Activated T-cell treated with anti-CD3 and anti-CD28 coated beads, Interleukin-2, amount 50 U/mL, for 24 hours (primary cell): ENCODE data around the gene AHCYL2.
"Not testable (repeated sequence)": the region's sequence is repeated elsewhere in the genome, so short reads cannot be mapped to it uniquely, and the experiment has no call there.

Experiments
- DNase-seq: peaks from one replicate; pipeline ENCODE4 v3.0.0-alpha.2; 2020
- H3K27ac Mint-ChIP-seq: 2 replicates; pipeline ENCODE4 v1.8.0; 2020; ENCODE audit warnings: mild to moderate bottlenecking, mixed read lengths
- H3K27me3 Mint-ChIP-seq: 2 replicates; pipeline ENCODE4 v1.8.0; 2020; ENCODE audit warnings: mixed read lengths
- H3K36me3 Mint-ChIP-seq: 2 replicates; pipeline ENCODE4 v1.8.0; 2020; ENCODE audit warnings: low read depth, mixed read lengths
- H3K4me1 Mint-ChIP-seq: 2 replicates; pipeline ENCODE4 v1.8.0; 2020; ENCODE audit warnings: low read depth, mixed read lengths
- H3K4me3 Mint-ChIP-seq: 2 replicates; pipeline ENCODE4 v1.8.0; 2020; ENCODE audit warnings: mild to moderate bottlenecking, moderate library complexity, mixed read lengths
- H3K9me3 Mint-ChIP-seq: 2 replicates; pipeline ENCODE4 v1.8.0; 2020; ENCODE audit warnings: mixed read lengths

AHCYL2 gene

GRCh38 chr7:129433847-129434674, 209.2 kb downstream of the AHCYL2 start, which contains the start of gene STRIP2:
Gene STRIP2, plus strand, starts transcription at chr7:129434432. Its CDS starts 41 bp downstream, at chr7:129434473.
- H3K4me3 Mint-ChIP-seq, result peak within 1 kb of the TSS; percentile 91
- peaks cover 46% of the 10 kb centered on the region for H3K4me1 Mint-ChIP-seq
- peak; percentile 95 for DNase-seq
- H3K9me3 Mint-ChIP-seq, result no peaks in the 10 kb centered on the region
- H3K27ac Mint-ChIP-seq, result peak within 1 kb of the TSS; percentile 93
- H3K27me3 Mint-ChIP-seq, result peaks cover 9% of the 10 kb centered on the region
- H3K36me3 Mint-ChIP-seq, result peaks cover 39% of the 10 kb centered on the region

GRCh38 chr7:129434675-129435318, 210.0 kb downstream of the AHCYL2 start:
- peaks cover 46% of the 10 kb centered on the region for H3K36me3 Mint-ChIP-seq
- H3K4me3 Mint-ChIP-seq, result peak overlapping the region; percentile 91
- H3K4me1 Mint-ChIP-seq, result peaks cover 54% of the 10 kb centered on the region
- no peak for DNase-seq
- peak overlapping the region; percentile 93 for H3K27ac Mint-ChIP-seq
- no peaks in the 10 kb centered on the region for H3K9me3 Mint-ChIP-seq
- H3K27me3 Mint-ChIP-seq, result peaks cover 9% of the 10 kb centered on the region

DNA sequence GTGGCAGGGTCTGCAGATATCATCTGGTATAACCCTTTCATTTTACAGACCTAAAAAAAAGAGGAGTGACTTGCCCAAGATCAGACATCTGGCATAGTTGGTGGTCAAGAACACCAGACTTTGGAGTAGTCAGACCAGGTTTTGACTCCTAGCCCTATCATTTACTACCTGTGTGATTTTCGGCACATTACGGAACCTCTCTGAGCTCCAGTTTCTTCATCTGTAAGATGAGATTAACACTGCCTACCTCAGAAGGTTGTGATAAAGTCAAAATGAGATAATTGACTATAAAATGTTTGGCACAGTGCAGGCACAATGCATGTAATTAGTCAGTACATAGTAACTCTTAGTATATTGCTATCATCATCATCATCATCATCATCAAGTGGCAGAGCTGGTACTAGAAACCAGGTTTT, 210.6 kb downstream of the AHCYL2 start:
- Mint-ChIP-seq H3K36me3 (peaks cover 53% of the 10 kb centered on the region), H3K27ac (peak overlapping the region; percentile 93), H3K4me3 (peak overlapping the region; percentile 91), H3K27me3 (peaks cover 9% of the 10 kb centered on the region), H3K4me1 (peaks cover 60% of the 10 kb centered on the region), H3K9me3 (no peaks in the 10 kb centered on the region)
- DNase-seq, result no peak

- no peak for DNase-seq
- Mint-ChIP-seq H3K4me1 (peaks cover 65% of the 10 kb centered on the region), H3K9me3 (no peaks in the 10 kb centered on the region), H3K4me3 (peak overlapping the region; percentile 91), H3K27me3 (peaks cover 9% of the 10 kb centered on the region), H3K27ac (peak overlapping the region; percentile 93), H3K36me3 (peaks cover 62% of the 10 kb centered on the region)
Measured at GRCh38 chr7:129436335-129436923, 211.6 kb downstream of the AHCYL2 start.

- peak overlapping the region; percentile 91 for H3K4me3 Mint-ChIP-seq
Measured at GRCh38 chr7:129437190-129437589, 212.4 kb downstream of the AHCYL2 start.

GRCh38 chr7:129438281-129438838, 213.5 kb downstream of the AHCYL2 start:
- Mint-ChIP-seq H3K27ac (peak overlapping the region; percentile 100), H3K9me3 (no peaks in the 10 kb centered on the region)

More at GRCh38 chr7:129437190-129437589, 212.4 kb downstream of the AHCYL2 start:
- Mint-ChIP-seq H3K4me1 (peaks cover 65% of the 10 kb centered on the region), H3K36me3 (peaks cover 68% of the 10 kb centered on the region), H3K9me3 (no peaks in the 10 kb centered on the region), H3K27me3 (peaks cover 9% of the 10 kb centered on the region), H3K27ac (peak overlapping the region; percentile 80)
- DNase-seq, result no peak

GRCh38 chr7:129438839-129439651, 214.2 kb downstream of the AHCYL2 start:
- no peaks in the 10 kb centered on the region for H3K9me3 Mint-ChIP-seq
- H3K27ac Mint-ChIP-seq, result peak overlapping the region; percentile 100
- H3K4me1 Mint-ChIP-seq, result peaks cover 54% of the 10 kb centered on the region
- H3K36me3 Mint-ChIP-seq, result peaks cover 82% of the 10 kb centered on the region
- peak overlapping the region; percentile 60 for H3K4me3 Mint-ChIP-seq
- peak; percentile 62 for DNase-seq
- H3K27me3 Mint-ChIP-seq, result no peaks in the 10 kb centered on the region

More at GRCh38 chr7:129438281-129438838, 213.5 kb downstream of the AHCYL2 start:
- peaks cover under 1% of the 10 kb centered on the region for H3K27me3 Mint-ChIP-seq
- H3K4me3 Mint-ChIP-seq, result peak overlapping the region; percentile 60
- DNase-seq, result peak; percentile 34
- H3K36me3 Mint-ChIP-seq, result peaks cover 79% of the 10 kb centered on the region
- H3K4me1 Mint-ChIP-seq, result peaks cover 60% of the 10 kb centered on the region

GRCh38 chr7:129439963-129440625, 215.3 kb downstream of the AHCYL2 start:
- H3K27me3 Mint-ChIP-seq, result no peaks in the 10 kb centered on the region
- peaks cover 53% of the 10 kb centered on the region for H3K4me1 Mint-ChIP-seq
- peaks cover 86% of the 10 kb centered on the region for H3K36me3 Mint-ChIP-seq
- no peak for DNase-seq
- H3K9me3 Mint-ChIP-seq, result no peaks in the 10 kb centered on the region
- peak overlapping the region; percentile 60 for H3K4me3 Mint-ChIP-seq
- H3K27ac Mint-ChIP-seq, result peak overlapping the region; percentile 100

GRCh38 chr7:129443612-129444011, 218.8 kb downstream of the AHCYL2 start:
- H3K4me3 Mint-ChIP-seq, result no peak overlapping the region
- peaks cover 93% of the 10 kb centered on the region for H3K36me3 Mint-ChIP-seq
- no peak for DNase-seq
- H3K4me1 Mint-ChIP-seq, result peaks cover 25% of the 10 kb centered on the region
- H3K9me3 Mint-ChIP-seq, result peaks cover 7% of the 10 kb centered on the region
- no peaks in the 10 kb centered on the region for H3K27me3 Mint-ChIP-seq
- H3K27ac Mint-ChIP-seq, result no peak overlapping the region

DNA sequence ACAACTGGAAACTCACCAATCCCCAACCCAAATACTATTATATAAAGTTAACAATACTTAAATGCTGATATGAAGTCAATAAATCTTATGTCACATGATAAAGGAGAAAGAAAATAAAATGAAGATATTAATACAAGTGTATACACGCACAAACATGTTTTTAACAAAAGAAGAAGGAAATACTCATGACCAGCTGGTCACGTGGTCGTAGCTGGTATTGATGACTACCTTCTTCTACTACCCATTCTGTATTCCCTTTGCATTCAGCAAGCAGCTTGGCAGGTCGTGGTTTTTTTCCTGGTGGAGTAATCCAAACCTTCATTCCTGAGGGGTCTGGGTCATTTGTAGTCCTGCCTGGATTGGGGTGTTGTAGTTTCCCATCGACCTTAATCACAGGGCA, 219.9 kb downstream of the AHCYL2 start:
- not testable (repeated sequence) for H3K27me3 Mint-ChIP-seq, H3K4me3 Mint-ChIP-seq, H3K27ac Mint-ChIP-seq, DNase-seq, H3K9me3 Mint-ChIP-seq
- H3K4me1 Mint-ChIP-seq, result peaks cover 15% of the 10 kb centered on the region
- H3K36me3 Mint-ChIP-seq, result peaks cover 97% of the 10 kb centered on the region

- H3K4me1 Mint-ChIP-seq, H3K27ac Mint-ChIP-seq, H3K4me3 Mint-ChIP-seq, H3K9me3 Mint-ChIP-seq, H3K27me3 Mint-ChIP-seq, DNase-seq: not testable (repeated sequence)
- peaks cover 95% of the 10 kb centered on the region for H3K36me3 Mint-ChIP-seq
Measured at GRCh38 chr7:129446925-129447324, 222.1 kb downstream of the AHCYL2 start.

DNA sequence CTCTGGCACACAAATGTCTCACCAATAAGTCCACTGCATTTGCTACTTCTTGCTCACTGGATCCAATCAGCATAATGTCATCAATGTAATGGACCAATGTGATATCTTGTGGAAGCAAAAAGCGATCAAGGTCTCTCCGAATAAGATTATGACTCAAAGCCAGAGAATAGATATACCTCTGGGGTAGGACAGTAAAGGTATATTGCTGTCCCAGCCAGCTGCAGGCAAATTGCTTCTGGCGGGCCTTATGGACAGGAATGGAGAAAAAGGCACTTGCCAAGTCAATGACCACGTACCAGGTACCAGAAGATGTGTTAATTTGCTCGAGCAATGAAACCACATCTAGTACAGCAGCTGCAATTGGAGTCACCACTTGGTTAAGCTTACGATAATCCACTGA, 222.6 kb downstream of the AHCYL2 start:
- H3K27me3 Mint-ChIP-seq, DNase-seq, H3K9me3 Mint-ChIP-seq, H3K4me1 Mint-ChIP-seq, H3K27ac Mint-ChIP-seq, H3K4me3 Mint-ChIP-seq: not testable (repeated sequence)
- H3K36me3 Mint-ChIP-seq, result peaks cover 95% of the 10 kb centered on the region

DNA sequence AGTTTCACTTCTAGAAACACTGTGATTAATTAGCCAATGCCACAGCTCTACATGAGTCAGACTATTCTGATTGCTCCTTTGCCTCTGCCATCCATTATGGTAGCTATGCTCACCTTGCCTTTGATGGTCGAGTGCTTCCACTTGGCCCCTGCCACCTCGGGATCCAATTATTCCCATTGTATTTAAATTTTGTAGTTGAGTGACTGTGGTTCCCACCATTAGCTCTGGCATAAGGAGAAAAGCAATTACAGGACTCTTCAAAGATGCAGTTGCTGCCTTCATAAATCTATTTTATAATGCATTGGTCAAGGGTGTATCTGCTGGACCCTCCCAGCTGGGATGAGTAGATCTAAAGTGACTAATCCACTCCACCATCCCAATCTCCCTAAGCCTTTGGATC, 223.8 kb downstream of the AHCYL2 start:
- not testable (repeated sequence) for H3K27ac Mint-ChIP-seq, H3K27me3 Mint-ChIP-seq, DNase-seq, H3K9me3 Mint-ChIP-seq, H3K4me1 Mint-ChIP-seq, H3K4me3 Mint-ChIP-seq
- H3K36me3 Mint-ChIP-seq, result peaks cover 83% of the 10 kb centered on the region
